AG04449 (cell line): ENCODE results near the gene KLHL21.

Source experiments
- CTCF ChIA-PET: fragments of 350-600 bp; formaldehyde crosslinking; extraction: SDS; loops from one replicate; lab custom pipeline; 2021; ENCODE audit warnings: antibody characterized with exemption; lab: Yijun Ruan, JAX
- POLR2A ChIA-PET: fragments of 400-600, 350-600 bp; formaldehyde crosslinking; extraction: SDS; loops from one replicate; lab custom pipeline; 2020; ENCODE audit warnings: antibody characterized with exemption, inconsistent platforms; lab: Yijun Ruan, JAX
- DNase-seq: peaks from one replicate; pipeline ENCODE4 v3.0.0-alpha.2; 2010; ENCODE audit warnings: low read depth, low spot score
- H3K4me3 ChIP-seq: 2 replicates; pipeline ENCODE4 v1.5.1; 2011; ENCODE audit warnings: low read depth, mild to moderate bottlenecking, control low read depth, low read length
- CTCF ChIP-seq: IDR thresholded peaks from one replicate; pipeline ENCODE4 v1.5.1; 2011; ENCODE audit warnings: mild to moderate bottlenecking, moderate library complexity, low read length, control low read depth, inconsistent platforms; ENCODE audit not compliant: insufficient read depth; ENCODE audit errors: missing control alignments

Gene KLHL21

GRCh38 chr1:6557597-6557996 lies 45.1 kb downstream of the KLHL21 start:
- DNase-seq: no peak
- POLR2A ChIA-PET: no interaction called here
- CTCF ChIA-PET: interaction anchor here (1.0 to 7.1 kb wide), 3 partner anchors 20 to 89 kb away, joined by 4 to 114 read pairs (median 6); no protein-coding TSS in a partner anchor
- no peak overlapping the region for H3K4me3 ChIP-seq
- TF ChIP-seq CTCF: no peak

GRCh38 chr1:6554907-6555778 lies 47.5 kb downstream of the KLHL21 start, which contains the start of gene TAS1R1:
Gene TAS1R1 (plus strand): TSS chr1:6555307. CDS start chr1:6555374, 67 bp downstream.
- H3K4me3 ChIP-seq: peak within 1 kb of the TSS; percentile 89
- TF ChIP-seq CTCF: no peak
- ChIA-PET POLR2A (interaction anchor here (0.5 to 0.9 kb wide), 4 partner anchors 18 to 47 kb away, joined by 3 to 5 read pairs (median 4); partner anchors contain the start of genes KLHL21 and ZBTB48), CTCF (interaction anchor here (0.6 to 7.1 kb wide), 53 partner anchors 7 to 989 kb away, joined by 3 to 138 read pairs (median 5); partner anchors contain the start of genes DNAJC11, PLEKHG5 and ZBTB48)
- no peak for DNase-seq

GRCh38 chr1:6554031-6554906 lies 48.4 kb downstream of the KLHL21 start, which contains the start of gene NOL9:
Gene NOL9 (minus strand): TSS chr1:6554513. CDS start chr1:6554502, 11 bp downstream.
- peak within 1 kb of the TSS; percentile 89 for H3K4me3 ChIP-seq
- TF ChIP-seq CTCF: peak; percentile 96
- POLR2A ChIA-PET: interaction anchor here (0.9 kb wide), 2 partner anchors 24 to 48 kb away, joined by 3 to 5 read pairs; partner anchors contain the start of gene KLHL21
- CTCF ChIA-PET: interaction anchor here (0.7 to 7.1 kb wide), 52 partner anchors 8 to 990 kb away, joined by 3 to 138 read pairs (median 6); partner anchors contain the start of genes DNAJC11, PLEKHG5 and ZBTB48
- DNase-seq: peak; percentile 31

- ChIA-PET POLR2A (no interaction called here), CTCF (interaction anchor here (1.0 to 5.2 kb wide), 7 partner anchors 7 to 58 kb away, joined by 3 to 21 read pairs (median 5); partner anchors contain the start of genes NOL9 and TAS1R1)
- H3K4me3 ChIP-seq: no peak overlapping the region
- no peak for TF ChIP-seq CTCF
- DNase-seq: no peak
These were observed 55.4 kb downstream of the KLHL21 start for GRCh38 chr1:6547301-6547700.

GRCh38 chr1:6546326-6546725 lies 56.3 kb downstream of the KLHL21 start:
- no peak overlapping the region for H3K4me3 ChIP-seq
- DNase-seq: no peak
- no peak for TF ChIP-seq CTCF
- ChIA-PET POLR2A (no interaction called here), CTCF (interaction anchor here (1.1 to 5.2 kb wide), 5 partner anchors 8 to 57 kb away, joined by 3 to 21 read pairs (median 5); partner anchors contain the start of genes NOL9 and TAS1R1)
